K562 (cell line): ENCODE results near the gene GLT1D1. TPM values are rescaled to one million over a fixed set of nuclear protein-coding genes. Genes with fewer than 3 reads are reported as not detected.
A peak's percentile ranks its signal among the peaks of the same experiment; 100 is the strongest.

Experiments used
- ATAC-seq: fragments of 200-7000 bp; cut with Tn5 transposase; 3 replicates; pipeline ENCODE4 v1.9.1; 2020; ENCODE audit warnings: moderate library complexity
- BruUV-seq: library from RNA; stranded (reverse); fragments of 400-500 nt; replicated peaks from 2 replicates; lab custom pipeline; 2021; lab: Mats Ljungman, UMichigan
- CTCF ChIA-PET: fragments of 300-600 bp; formaldehyde crosslinking; extraction: SDS; loops from one replicate; lab custom pipeline; 2021; ENCODE audit warnings: low intra/inter-chr PET ratio; lab: Yijun Ruan, JAX
- POLR2A ChIA-PET: fragments of 300-600, 350-650 bp; sonication (Branson Sonifier 250); formaldehyde crosslinking; extraction: SDS; loops from one replicate; lab custom pipeline; 2021; ENCODE audit warnings: antibody characterized with exemption, inconsistent platforms; lab: Yijun Ruan, JAX
- DNase-seq, 4 experiments: peaks; one replicate each; pipeline versions ENCODE4 v3.0.0 to v3.0.0-alpha.2; 2011 to 2018; ENCODE audit warnings: low spot score in 3 of 4, mixed read lengths in 3 of 4; ENCODE audit errors: extremely low read depth in 1 of 4
- FAIRE-seq: peaks from 2 replicates; lab custom pipeline; 2011; peaks lifted over from hg19 to GRCh38; lab: Jason Lieb, UNC
- H2AFZ ChIP-seq: 2 replicates; pipeline ENCODE4 v1.6.0; 2011; ENCODE audit warnings: low read depth, low read length, control low read depth, inconsistent platforms
- H3K27ac ChIP-seq: fragments of 200-600 bp; 3 replicates; pipeline ENCODE4 v1.8.0; 2011; ENCODE audit warnings: low read depth, mild to moderate bottlenecking, control low read depth, inconsistent platforms, low read length, moderate library complexity, mixed read lengths; ENCODE audit errors: extremely low read depth
- H3K27me3 ChIP-seq, 2 experiments: fragments of 300-600 bp in 1 of 2; 2 replicates in 1 of 2; 3 replicates in 1 of 2; pipeline versions ENCODE4 v1.6.0 to v1.8.0; 2011; ENCODE audit warnings: inconsistent platforms in 2 of 2, low read length in 2 of 2, mild to moderate bottlenecking in 1 of 2, mixed read lengths in 1 of 2, moderate library complexity in 1 of 2; ENCODE audit not compliant: control insufficient read depth in 2 of 2, insufficient read depth in 2 of 2
- H3K36me3 ChIP-seq: fragments of 300-600 bp; 3 replicates; pipeline ENCODE4 v1.8.0; 2011; ENCODE audit warnings: mild to moderate bottlenecking, low read length, inconsistent platforms; ENCODE audit not compliant: control insufficient read depth, insufficient read depth
- H3K4me1 ChIP-seq, 2 experiments: fragments of 200-600 bp in 1 of 2; replicated peaks in 1 of 2; 2 replicates in 1 of 2; 3 replicates in 1 of 2; pipeline versions ENCODE4 v1.5.1 to v1.8.0; 2011; ENCODE audit warnings: inconsistent platforms in 2 of 2, low read length in 2 of 2, mild to moderate bottlenecking in 1 of 2, mixed read lengths in 1 of 2, moderate library complexity in 1 of 2; ENCODE audit not compliant: control insufficient read depth in 2 of 2, insufficient read depth in 2 of 2
- H3K4me2 ChIP-seq: 2 replicates; pipeline ENCODE4 v1.6.1; 2011; ENCODE audit warnings: low read length, control low read depth, inconsistent platforms, mixed read lengths; ENCODE audit not compliant: insufficient read depth
- H3K4me3 ChIP-seq: fragments of 200-600 bp; sonication (generic), shearing (Covaris generic); 2 replicates; pipeline ENCODE4 v1.5.1; 2016; ENCODE audit warnings: control low read depth, inconsistent platforms
- H3K79me2 ChIP-seq: fragments of 200-600 bp; 3 replicates; pipeline ENCODE4 v1.8.0; 2011; ENCODE audit warnings: low read length, inconsistent platforms; ENCODE audit not compliant: control insufficient read depth, insufficient read depth
- H3K9ac ChIP-seq, 2 experiments: 2 replicates each; pipeline versions ENCODE4 v1.6.0 to v1.6.1; 2011; ENCODE audit warnings: low read depth in 2 of 2, low read length in 2 of 2, control low read depth in 1 of 2, inconsistent platforms in 1 of 2, mild to moderate bottlenecking in 1 of 2, mixed read lengths in 1 of 2; ENCODE audit not compliant: insufficient read depth in 1 of 2
- H3K9me1 ChIP-seq: one replicate; pipeline ENCODE4 v1.6.0; 2011; ENCODE audit warnings: inconsistent platforms, mild to moderate bottlenecking, low read length, moderate library complexity; ENCODE audit not compliant: control insufficient read depth, insufficient read depth
- H3K9me3 ChIP-seq: replicated peaks from 2 replicates; pipeline ENCODE4 v1.5.1; 2011; ENCODE audit warnings: low read depth, low read length, inconsistent platforms; ENCODE audit not compliant: control insufficient read depth, insufficient read depth
- H4K20me1 ChIP-seq: replicated peaks from 2 replicates; pipeline ENCODE4 v1.6.1; 2011; ENCODE audit warnings: low read length, inconsistent platforms, mixed read lengths; ENCODE audit not compliant: control insufficient read depth, insufficient read depth
- ASH1L ChIP-seq: fragments of 450-650 bp; IDR thresholded peaks from 2 replicates; pipeline ENCODE4 v1.6.1; 2018; ENCODE audit warnings: borderline replicate concordance, mild to moderate bottlenecking, low read depth; ENCODE audit not compliant: partially characterized antibody
- HCFC1 ChIP-seq: IDR thresholded peaks from 2 replicates; pipeline ENCODE4 v1.6.1; 2012; ENCODE audit warnings: low read depth, low read length, improper control_type of control experiment
- HMGN3 ChIP-seq: IDR thresholded peaks from 2 replicates; pipeline ENCODE4 v1.6.1; 2011; ENCODE audit warnings: borderline replicate concordance, low read depth, mild to moderate bottlenecking, mixed read lengths, low read length; ENCODE audit not compliant: insufficient read length; ENCODE audit errors: extremely low read depth
- MTA1 ChIP-seq: fragments of 450-650 bp; IDR thresholded peaks from 2 replicates; pipeline ENCODE4 v1.6.1; 2017; ENCODE audit warnings: borderline replicate concordance
- NCOA2 ChIP-seq, 2 experiments: fragments of 450-650 bp; IDR thresholded peaks; 2 replicates each; pipeline ENCODE4 v1.6.1; 2018; ENCODE audit warnings: mild to moderate bottlenecking in 2 of 2, moderate library complexity in 1 of 2; ENCODE audit not compliant: partially characterized antibody in 2 of 2
- NFE2L1 ChIP-seq: fragments of 450-650 bp; IDR thresholded peaks from 2 replicates; pipeline ENCODE4 v1.6.1; 2016; ENCODE audit warnings: missing genetic modification characterization, low read depth, mild to moderate bottlenecking, missing compliant biosample characterization, moderate library complexity, borderline replicate concordance
- PHTF2 ChIP-seq: fragments of 250-450 bp; sonication (Bioruptor Pico); IDR thresholded peaks from 2 replicates; pipeline ENCODE4 v1.5.0; 2021; ENCODE audit warnings: mild to moderate bottlenecking
- RBM25 ChIP-seq: fragments of 200-400 bp; formaldehyde crosslinking; IDR thresholded peaks from 2 replicates; pipeline ENCODE4 v1.6.1; 2018; ENCODE audit warnings: low read length, low read depth, moderate library complexity; ENCODE audit not compliant: severe bottlenecking
- RFX5 ChIP-seq: IDR thresholded peaks from 2 replicates; pipeline ENCODE4 v1.6.1; 2011; ENCODE audit warnings: low read depth, mild to moderate bottlenecking, improper control_type of control experiment, low read length
- RFX7 ChIP-seq: fragments of 250-450 bp; sonication (Bioruptor Pico); IDR thresholded peaks from 2 replicates; pipeline ENCODE4 v1.5.1; 2021; ENCODE audit warnings: mild to moderate bottlenecking
- SMAD1 ChIP-seq: fragments of 150-350 bp; IDR thresholded peaks from 2 replicates; pipeline ENCODE4 v1.6.1; 2014; ENCODE audit warnings: low read length, low read depth; ENCODE audit not compliant: partially characterized antibody
- XRCC4 ChIP-seq: IDR thresholded peaks from one replicate; pipeline ENCODE4 v1.6.1; 2011; ENCODE audit not compliant: insufficient read depth, insufficient read length; ENCODE audit errors: extremely low read depth
- ZNF3 ChIP-seq: fragments of 250-450 bp; sonication (Bioruptor Pico); IDR thresholded peaks from 2 replicates; pipeline ENCODE4 v1.5.0; 2021; ENCODE audit warnings: mild to moderate bottlenecking, moderate library complexity
- ZNF408 ChIP-seq: fragments of 250-450 bp; sonication (Bioruptor Pico); IDR thresholded peaks from 2 replicates; pipeline ENCODE4 v1.4.0; 2020; ENCODE audit warnings: low read depth, mild to moderate bottlenecking, moderate library complexity
- WGBS: fragments of 100-300 bp; shearing (Covaris generic); methylation state at CpG from one replicate; pipeline ENCODE4 v1.1.6; 2016; ENCODE audit warnings: low coverage, mixed read lengths; ENCODE audit not compliant: insufficient coverage; ENCODE audit errors: missing lambda C conversion rate; 5-methylcytosine and 5-hydroxymethylcytosine counted together
- in situ Hi-C: fragments of 300-500 bp; cut with MboI; formaldehyde crosslinking; loops from 4 replicates; pipeline ENCODE4 v1.15.0; 2018; ENCODE audit warnings: inconsistent platforms, mixed read lengths
- intact Hi-C: fragments of 100-400 bp; cut with micrococcal nuclease; formaldehyde crosslinking; loops from 2 replicates; pipeline ENCODE4 v1.14.2; 2022
- polyA plus RNA-seq, 8 experiments: library from polyadenylated mRNA; depleted of rRNA in 4 of 8; stranded (reverse) in 5 of 8; unstranded in 3 of 8; fragments of >200 nt; fragmentation: Nextera tagmentation in 2 of 8; fragmentation: Illumina TruSeq in 1 of 8; extraction: Ambion mirVana in 2 of 8; extraction: Trizol in 1 of 8; gene quantifications; 2 replicates each; pipeline versions ENCODE4 v1.2.1 to v1.2.3, GENCODE V29; 2011 to 2014; ENCODE audit warnings: inconsistent platforms in 1 of 8, missing spikeins in 1 of 8
- total RNA-seq, 7 experiments: library from RNA; depleted of rRNA in 6 of 7; stranded (reverse); fragments of >200 nt in 6 of 7; fragmentation: Illumina TruSeq in 2 of 7; extraction: Trizol in 2 of 7; gene quantifications; 2 replicates each; pipeline versions ENCODE4 v1.2.1 to v1.2.3, GENCODE V29; 2011 to 2021; ENCODE audit warnings: low replicate concordance in 1 of 7
- TF ChIP-seq, protein P1 (sequence below): fragments of 250-450 bp; sonication (Bioruptor Pico); IDR thresholded peaks from 2 replicates; pipeline ENCODE4 v1.4.0; 2020

The GLT1D1 gene
- total and polyA plus RNA-seq, 9 of the 15 experiments (the other 6 are each of a cell fraction or from before 2014, with no cell fraction given), result 0.04 TPM; not detected in 8

- Histone ChIP-seq H3K9ac (no peak overlapping the region), H4K20me1 (peaks cover 13% of the 10 kb centered on the region), H3K27ac (no peak overlapping the region), H3K79me2 (peaks cover 80% of the 10 kb centered on the region), H3K4me3 (no peak overlapping the region), H3K27me3 (no peaks in the 10 kb centered on the region), H3K9me3 (no peaks in the 10 kb centered on the region), H3K4me1 (peaks cover 12 to 32% of the 10 kb centered on the region in 2 experiments; a peak in 4 of 5 replicates), H3K9me1 (peaks cover 3% of the 10 kb centered on the region), H2AFZ (no peak overlapping the region), H3K4me2 (no peak overlapping the region)
- ATAC-seq, result no peak
- POLR2A ChIA-PET, result no interaction called here
- 90% methylated on average over 6 of the region's 6 CpGs for WGBS
- BruUV-seq, result no TSS peak
- in situ Hi-C loops, result no loop called here
- no peak for FAIRE-seq
- no peak for DNase-seq
- CTCF ChIA-PET, result no interaction called here
- TF ChIP-seq HMGN3 (no peak), RBM25 (peak; percentile 40)
- TF ChIP-seq, all 486 proteins: peak for 1
- peaks cover 24% of the 10 kb centered on the region; the same call in 2 of the 3 replicates for H3K36me3 ChIP-seq
- intact Hi-C loops, result no loop called here
Observed at GRCh38 chr12:128820253-128820652, 33.0 kb upstream of the GLT1D1 start.

DNA sequence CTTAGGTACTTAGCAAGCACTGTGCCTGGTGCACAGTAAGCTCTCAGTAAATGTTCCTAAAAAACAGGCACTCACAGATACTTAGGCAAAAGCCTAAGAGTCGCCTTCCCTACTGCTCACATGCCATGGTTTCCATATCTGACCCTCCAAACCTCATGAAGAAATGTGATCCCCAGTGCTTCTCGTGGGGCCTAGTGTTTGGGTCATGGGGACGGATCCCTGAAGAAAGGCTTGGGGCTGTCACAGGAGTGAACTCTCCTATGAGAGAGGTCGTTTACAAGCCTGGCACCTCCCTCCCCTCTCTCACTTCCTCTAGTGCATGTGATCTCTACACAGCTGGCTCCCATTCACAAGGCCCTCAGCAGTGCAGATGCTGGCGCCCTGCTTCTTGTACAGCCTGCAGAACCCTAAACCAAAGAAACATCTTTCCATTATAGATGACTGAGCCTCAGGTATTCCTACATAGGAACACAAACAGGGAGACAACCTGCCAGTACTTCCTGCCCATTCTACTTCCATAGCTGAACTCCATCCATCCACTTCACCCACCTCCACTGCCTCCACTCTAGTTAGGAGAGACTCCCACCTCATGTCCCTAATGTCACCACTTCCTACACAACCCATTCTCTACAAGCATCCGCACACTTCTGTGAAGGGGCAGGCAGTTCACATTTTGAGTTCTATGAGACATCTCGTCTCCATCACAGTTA is 32.4 kb upstream of the GLT1D1 start:
- FAIRE-seq, result no peak
- peaks cover 75% of the 10 kb centered on the region for H3K79me2 ChIP-seq
- no peak for TF ChIP-seq SMAD1
- no peak for TF ChIP-seq XRCC4
- TF ChIP-seq, protein P1, sequence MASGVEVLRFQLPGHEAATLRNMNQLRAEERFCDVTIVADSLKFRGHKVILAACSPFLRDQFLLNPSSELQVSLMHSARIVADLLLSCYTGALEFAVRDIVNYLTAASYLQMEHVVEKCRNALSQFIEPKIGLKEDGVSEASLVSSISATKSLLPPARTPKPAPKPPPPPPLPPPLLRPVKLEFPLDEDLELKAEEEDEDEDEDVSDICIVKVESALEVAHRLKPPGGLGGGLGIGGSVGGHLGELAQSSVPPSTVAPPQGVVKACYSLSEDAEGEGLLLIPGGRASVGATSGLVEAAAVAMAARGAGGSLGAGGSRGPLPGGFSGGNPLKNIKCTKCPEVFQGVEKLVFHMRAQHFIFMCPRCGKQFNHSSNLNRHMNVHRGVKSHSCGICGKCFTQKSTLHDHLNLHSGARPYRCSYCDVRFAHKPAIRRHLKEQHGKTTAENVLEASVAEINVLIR (CRISPR knock-in tag), result no peak
- no peak for TF ChIP-seq MTA1
- TF ChIP-seq RFX5, result no peak
- TF ChIP-seq NFE2L1 (tag), result no peak
- no peak for TF ChIP-seq NCOA2 (IDR thresholded peaks at IDR 0.05; ENCODE audit: partially characterized antibody in 2 of 2)
- TF ChIP-seq RFX7, result no peak
- no peak for TF ChIP-seq ZNF3
- TF ChIP-seq ASH1L, result no peak
- TF ChIP-seq ZNF408 (CRISPR knock-in tag), result no peak
- no peak for TF ChIP-seq HCFC1
- no peak for TF ChIP-seq PHTF2 (CRISPR knock-in tag)

More for the DNA sequence above, 32.4 kb upstream of the GLT1D1 start:
- Histone ChIP-seq H3K36me3 (peaks cover 24% of the 10 kb centered on the region; the same call in 2 of the 3 replicates), H3K4me1 (peaks cover 12 to 32% of the 10 kb centered on the region in 2 experiments; a peak in 4 of 5 replicates), H3K4me3 (no peak overlapping the region), H3K9ac (no peak overlapping the region; a peak in 1 of 4 replicates), H2AFZ (no peak overlapping the region), H3K4me2 (no peak overlapping the region), H4K20me1 (peaks cover 13% of the 10 kb centered on the region), H3K27me3 (no peaks in the 10 kb centered on the region), H3K27ac (no peak overlapping the region), H3K9me3 (no peaks in the 10 kb centered on the region), H3K9me1 (peaks cover 3% of the 10 kb centered on the region)
- no TSS peak for BruUV-seq
- DNase-seq, result no peak
- POLR2A ChIA-PET, result no interaction called here
- CTCF ChIA-PET, result no interaction called here
- 86% methylated on average over 6 of the region's 7 CpGs for WGBS
- intact Hi-C loops, result no loop called here
- no peak for ATAC-seq
- in situ Hi-C loops, result no loop called here
